ENCODE results near the gene PROX1.

PROX1 gene

GRCh38 chr1:214002060-214002459 lies 14.3 kb downstream of the PROX1 start:
- DNase-seq = no peak

DNA sequence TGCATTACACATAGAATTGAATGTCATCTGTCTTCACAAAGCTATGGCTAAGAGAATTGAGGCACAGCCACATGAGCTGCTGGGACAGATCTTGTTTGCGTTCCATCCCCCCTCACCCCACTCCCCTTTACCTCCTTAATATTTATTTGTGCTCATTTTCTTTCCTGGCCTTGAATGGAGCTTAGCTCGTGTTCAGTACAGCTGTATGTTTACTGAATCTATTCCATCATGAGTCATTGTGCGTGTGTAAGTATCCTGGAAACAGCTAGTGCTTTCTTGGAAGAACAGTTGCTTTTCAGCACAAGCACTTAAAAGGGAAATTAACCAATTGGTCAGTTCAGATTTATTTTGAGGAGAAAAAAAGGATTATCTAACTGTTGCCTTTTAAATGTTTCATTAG lies 14.7 kb downstream of the PROX1 start:
- no peak for DNase-seq

GRCh38 chr1:214003233-214003632 lies 15.5 kb downstream of the PROX1 start:
- DNase-seq = no peak

DNA sequence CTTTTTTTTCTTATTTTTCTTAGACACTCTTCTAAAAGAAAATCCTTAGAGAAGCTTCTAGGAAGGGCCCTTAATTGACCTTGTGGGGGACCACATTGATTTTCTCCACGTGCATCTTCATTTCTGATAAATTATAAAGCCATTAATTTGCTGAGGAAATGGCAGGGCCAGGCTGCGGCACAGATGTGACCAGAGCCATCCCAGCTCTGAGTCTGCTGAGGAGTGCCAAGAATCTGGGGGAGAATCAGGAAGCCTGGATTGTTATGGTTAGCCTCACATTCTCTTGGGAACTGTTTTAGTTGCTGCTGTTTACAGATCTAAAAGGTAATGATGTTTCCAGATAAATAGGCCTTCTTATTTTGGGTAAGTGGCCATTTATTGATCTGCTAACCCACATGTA lies 16.2 kb downstream of the PROX1 start:
- no peak for DNase-seq

- no peak for DNase-seq
Observed at GRCh38 chr1:214004795-214005194, 17.0 kb downstream of the PROX1 start.

- DNase-seq = no peak
Observed at GRCh38 chr1:214005708-214006107, 17.9 kb downstream of the PROX1 start.

DNA sequence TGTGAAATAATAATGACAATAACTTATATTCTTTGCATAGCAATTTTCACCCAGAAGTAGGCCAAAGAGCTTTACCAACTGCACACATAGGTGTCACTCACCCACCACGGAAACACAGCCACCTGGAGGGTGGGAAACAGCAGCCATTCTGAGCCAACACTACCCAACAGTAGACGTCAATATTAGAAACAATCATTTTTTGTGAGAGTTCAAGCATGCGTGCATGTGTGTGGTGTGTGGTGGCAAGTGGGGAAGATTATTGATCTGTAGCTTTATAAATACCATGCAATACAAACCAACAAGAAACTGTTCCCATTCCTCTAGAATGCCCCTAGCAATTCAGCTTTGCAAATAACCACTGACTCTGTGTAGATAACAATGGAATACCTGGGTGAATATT lies 19.1 kb downstream of the PROX1 start:
- no peak for DNase-seq

DNA sequence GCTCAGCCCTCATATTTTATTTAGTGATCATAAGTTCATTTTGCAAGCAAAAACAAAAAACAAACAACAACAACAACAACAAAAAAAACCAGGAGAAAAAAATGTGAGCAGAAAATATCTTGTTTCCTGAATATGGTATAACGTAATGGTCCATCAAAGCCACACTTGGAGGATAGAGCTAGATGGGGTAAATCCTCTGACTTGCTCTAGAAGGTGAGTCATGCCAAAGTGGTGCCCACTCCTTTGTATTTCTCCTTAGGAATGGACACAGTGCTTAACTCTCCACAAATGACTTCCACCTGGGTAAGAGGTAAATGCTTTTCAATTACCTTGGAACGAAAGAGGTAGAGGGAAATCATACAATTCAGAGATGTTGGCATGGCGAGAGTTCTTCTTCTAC lies 20.6 kb downstream of the PROX1 start:
- DNase-seq = no peak

DNA sequence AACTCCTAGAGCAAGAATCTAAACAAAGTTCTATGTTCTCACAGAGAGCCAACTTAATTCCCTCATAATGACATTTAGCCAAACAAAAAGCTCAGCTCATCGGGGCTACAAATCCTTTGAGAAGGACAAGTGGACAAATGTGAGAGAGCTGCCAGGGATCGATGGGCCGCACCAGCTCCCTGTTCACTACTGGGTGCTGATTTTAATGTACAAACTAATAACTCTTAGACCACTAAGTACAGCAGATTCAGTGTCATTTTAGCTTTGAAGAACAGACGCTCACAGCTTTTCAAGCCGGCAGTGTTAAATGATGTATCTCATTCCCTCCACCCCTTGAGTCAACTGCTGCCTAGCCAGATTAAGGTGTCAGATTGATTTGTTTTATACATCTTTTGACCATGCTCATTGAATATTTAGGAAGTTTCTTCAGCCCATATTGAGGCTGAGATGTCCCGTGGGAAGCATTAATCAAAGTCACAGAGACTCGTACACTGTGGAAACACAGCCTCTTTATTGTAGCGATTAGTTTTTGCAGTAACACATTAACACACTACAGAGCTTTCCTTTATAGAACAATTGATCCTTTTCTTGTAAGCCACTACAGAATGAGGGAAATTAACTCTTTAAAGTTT lies 21.1 kb downstream of the PROX1 start:
- no peak for DNase-seq

- DNase-seq = no peak
Observed at GRCh38 chr1:214009423-214010196, 21.8 kb downstream of the PROX1 start.

DNA sequence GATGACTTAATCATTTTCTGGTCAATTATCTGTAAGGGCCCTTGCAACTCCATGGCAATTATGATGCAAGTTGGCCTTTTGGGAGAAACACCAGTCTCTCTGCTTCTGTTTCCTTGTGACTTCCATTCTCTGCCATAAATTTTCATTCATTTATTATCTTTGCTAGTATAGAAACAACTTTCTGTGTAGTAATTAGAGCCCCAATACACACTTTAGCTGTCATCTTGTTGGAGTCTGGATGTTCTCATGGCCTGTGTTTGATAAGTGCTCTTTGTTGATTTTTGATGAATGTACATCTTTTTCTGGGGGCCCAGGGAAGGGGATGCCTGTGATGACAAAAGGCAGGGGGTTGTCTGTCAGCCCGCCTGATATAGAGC lies 22.4 kb downstream of the PROX1 start:
- no peak for DNase-seq

- DNase-seq = no peak
Observed at GRCh38 chr1:214010717-214011116, 22.9 kb downstream of the PROX1 start.

DNA sequence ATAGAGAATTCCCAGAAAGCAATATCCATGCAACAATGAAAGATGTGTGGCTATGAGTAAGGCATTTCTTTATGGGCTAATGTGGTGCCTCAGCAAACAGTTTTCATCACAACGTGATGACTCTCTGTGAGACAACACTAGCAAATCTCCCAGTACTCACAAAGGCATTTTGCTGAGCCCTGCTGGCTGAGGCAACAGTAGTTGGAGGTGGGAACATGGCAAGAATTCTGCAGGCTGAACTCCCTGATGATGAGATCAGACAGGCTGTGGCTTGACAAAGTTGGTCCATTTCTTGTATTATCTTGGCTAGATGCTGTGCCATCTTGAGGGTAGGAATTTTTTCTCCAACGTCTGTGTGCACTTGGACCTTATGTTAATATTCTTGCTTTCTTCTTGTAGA lies 24.6 kb downstream of the PROX1 start:
- no peak for DNase-seq

GRCh38 chr1:214013614-214014377 lies 26.0 kb downstream of the PROX1 start:
- DNase-seq = no peak

- DNase-seq = no peak
Observed at GRCh38 chr1:214014730-214015129, 27.0 kb downstream of the PROX1 start.

DNA sequence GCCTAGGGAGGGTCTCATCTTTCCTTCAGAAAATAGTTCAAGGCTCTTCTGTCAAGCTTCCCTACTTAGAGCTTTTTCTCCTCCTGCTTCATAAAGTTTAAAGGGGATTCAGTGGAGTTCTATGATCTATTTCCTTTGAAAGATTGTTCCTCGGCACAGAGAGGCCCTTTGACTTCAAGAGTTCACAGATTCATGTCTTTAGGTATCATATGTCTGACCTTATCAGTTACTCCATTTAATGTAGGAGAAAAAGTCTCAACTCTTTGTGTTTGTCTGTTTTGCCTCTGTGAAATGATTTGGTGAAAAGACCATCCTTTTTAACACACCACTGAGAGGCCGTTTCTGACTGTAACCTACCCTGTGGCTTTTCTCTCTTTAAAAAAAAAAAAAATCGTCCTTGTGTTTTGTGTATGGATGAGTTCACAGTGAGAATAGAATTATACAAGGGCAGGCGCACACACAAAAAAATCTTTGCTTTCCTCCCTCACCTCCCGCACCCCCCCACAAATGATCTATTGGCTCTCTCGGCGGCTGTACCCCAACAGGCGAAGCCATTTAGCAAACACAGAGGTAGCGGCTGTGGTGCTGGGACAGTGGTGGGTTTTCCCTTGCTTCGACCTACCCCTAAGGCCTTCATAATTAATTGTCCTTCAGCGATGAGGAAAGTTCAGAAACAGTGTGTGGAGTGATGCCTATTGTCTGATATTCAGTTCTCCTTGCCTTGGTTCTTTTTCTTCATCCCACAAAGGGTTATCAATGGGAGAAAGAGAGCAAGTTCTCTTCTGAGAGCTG lies 29.6 kb downstream of the PROX1 start:
- no peak for DNase-seq

GRCh38 chr1:214018386-214019268 lies 30.9 kb downstream of the PROX1 start:
- DNase-seq = no peak

DNA sequence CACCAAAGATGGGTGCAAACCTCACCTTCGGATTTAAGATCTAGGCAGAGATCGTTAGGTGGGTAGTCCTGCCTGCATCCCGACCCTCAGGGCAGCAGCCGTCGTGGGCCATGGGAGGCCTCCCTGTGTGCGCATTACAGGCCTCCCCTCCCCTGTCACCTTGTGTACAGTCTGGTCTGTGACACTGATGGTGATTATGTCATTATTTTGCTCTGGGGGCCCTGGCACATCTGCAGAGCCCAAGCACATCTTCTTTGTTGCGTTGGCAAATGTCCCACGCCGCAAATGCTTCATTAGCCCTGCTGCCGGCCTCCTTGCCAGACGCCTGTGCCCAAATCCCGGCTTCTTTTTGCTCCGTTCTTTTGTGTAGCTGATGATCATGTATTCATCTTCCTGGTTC lies 31.7 kb downstream of the PROX1 start:
- no peak for DNase-seq

- no peak for DNase-seq
Observed at GRCh38 chr1:214021321-214021720, 33.5 kb downstream of the PROX1 start.

- DNase-seq = no peak
Observed at GRCh38 chr1:214022229-214022791, 34.5 kb downstream of the PROX1 start.

GRCh38 chr1:214022810-214023425 lies 35.1 kb downstream of the PROX1 start:
- no peak for DNase-seq
